HG03520 (cell line): ENCODE results near the gene POMGNT1.

Source experiments
- ATAC-seq: cut with Tn5 transposase; IDR thresholded peaks from one replicate; pipeline ENCODE4 v1.9.1; 2021; ENCODE audit warnings: mild to moderate bottlenecking, moderate library complexity; ENCODE audit not compliant: unreplicated experiment

POMGNT1 gene

GRCh38 chr1:46183926-46184557 is 14.2 kb downstream of the POMGNT1 start:
- no peak for ATAC-seq

DNA sequence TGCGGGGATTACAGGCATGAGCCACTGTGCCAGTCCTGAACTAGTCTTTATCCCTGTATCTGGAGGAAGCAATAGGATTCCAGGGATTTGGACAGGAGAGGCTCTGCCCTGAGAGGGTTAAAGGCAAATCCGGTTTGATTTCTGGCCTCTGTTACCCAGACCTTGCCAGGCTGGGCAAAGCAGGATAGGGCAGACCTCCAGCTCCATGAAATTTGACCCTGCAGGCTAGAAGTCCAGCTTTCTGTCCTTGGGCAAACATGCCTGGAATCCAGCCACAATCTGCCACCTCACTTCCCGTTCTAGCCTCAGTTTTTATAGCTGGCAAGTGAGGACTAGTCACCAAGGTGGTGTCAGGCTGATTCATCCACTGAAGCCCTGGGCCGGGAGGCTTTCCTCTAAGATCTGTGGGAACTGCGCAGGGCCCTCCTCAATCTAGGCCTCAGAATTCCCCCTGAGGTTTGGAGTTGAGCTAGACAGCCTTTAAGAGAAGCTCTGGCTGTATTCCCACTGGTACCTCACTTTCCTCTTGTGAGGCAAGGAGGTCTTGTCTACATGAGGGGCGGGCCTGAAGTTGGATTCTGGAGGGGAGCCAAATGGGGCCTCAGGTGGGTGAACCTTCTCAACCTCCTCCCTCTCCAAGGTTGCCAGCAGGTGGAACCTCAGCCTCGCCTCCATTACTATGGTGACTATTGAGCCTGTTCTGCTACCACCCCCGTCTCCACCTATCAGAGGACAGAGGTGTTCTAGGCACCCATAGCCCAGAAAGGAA is 15.0 kb downstream of the POMGNT1 start:
- ATAC-seq: no peak

DNA sequence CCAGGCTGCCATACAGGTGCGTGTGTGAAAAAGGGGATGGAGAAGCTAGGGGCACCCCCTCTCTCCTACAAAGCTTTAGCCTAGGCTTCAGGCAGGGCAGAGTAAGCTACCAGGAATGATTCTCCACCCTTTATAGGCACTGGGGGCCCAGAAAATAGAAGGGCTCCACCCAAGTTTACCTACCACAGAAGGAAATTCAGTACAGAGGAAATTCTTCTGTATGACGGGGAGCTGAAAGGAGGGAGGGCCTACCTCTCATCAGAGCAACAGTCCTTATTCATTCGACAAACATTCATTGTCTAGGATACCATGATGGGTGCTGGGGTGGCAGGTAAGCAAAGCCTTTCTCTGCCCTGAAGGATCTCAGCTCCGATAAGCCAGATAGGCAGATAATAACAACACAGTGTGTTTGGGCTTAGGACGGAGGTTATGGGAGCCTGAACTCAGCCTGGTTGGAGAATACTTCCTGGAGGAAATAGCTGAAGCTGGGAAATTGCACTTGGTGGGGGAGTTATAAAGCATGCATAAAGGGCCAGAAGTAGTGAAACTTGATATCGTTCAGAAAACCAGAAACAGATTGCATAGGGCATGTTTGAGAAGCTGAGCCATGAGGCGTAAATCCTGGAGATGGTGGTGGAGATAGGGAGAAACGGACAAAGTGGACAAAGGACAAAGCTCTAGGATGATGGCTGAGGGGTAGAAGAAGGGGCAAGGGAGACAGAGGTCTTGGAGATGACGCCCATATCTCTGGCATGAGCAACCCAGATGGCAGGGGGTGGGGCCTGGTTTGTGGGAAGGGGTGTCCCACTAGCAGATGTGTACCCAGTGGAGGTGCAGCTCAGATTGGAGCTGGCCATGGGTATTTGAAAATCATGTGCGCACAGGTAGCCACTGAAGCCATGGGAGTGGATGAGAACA is 16.6 kb downstream of the POMGNT1 start:
- no peak for ATAC-seq

DNA sequence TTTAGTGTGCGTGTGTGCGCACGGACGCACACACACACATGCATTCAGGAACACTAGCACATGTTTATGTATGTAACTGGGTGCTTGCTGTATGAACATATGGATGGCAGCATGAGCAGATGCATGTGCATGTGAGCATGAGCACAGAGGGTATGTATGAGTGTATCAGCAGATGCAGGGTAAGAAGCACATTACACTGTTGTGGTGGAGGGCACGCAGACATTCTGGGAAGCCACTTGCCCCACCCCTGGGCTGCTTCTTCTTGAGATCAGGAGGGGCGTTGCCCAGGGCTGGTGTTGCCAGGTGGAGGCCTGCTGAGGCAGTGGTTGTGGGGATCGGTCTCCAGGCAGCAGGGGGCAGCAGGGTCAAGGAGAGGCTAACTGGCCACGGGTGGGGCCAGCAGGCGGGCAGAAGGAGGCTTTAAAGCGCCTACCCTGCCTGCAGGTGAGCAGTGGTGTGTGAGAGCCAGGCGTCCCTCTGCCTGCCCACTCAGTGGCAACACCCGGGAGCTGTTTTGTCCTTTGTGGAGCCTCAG is 18.1 kb downstream of the POMGNT1 start:
- ATAC-seq: no peak

DNA sequence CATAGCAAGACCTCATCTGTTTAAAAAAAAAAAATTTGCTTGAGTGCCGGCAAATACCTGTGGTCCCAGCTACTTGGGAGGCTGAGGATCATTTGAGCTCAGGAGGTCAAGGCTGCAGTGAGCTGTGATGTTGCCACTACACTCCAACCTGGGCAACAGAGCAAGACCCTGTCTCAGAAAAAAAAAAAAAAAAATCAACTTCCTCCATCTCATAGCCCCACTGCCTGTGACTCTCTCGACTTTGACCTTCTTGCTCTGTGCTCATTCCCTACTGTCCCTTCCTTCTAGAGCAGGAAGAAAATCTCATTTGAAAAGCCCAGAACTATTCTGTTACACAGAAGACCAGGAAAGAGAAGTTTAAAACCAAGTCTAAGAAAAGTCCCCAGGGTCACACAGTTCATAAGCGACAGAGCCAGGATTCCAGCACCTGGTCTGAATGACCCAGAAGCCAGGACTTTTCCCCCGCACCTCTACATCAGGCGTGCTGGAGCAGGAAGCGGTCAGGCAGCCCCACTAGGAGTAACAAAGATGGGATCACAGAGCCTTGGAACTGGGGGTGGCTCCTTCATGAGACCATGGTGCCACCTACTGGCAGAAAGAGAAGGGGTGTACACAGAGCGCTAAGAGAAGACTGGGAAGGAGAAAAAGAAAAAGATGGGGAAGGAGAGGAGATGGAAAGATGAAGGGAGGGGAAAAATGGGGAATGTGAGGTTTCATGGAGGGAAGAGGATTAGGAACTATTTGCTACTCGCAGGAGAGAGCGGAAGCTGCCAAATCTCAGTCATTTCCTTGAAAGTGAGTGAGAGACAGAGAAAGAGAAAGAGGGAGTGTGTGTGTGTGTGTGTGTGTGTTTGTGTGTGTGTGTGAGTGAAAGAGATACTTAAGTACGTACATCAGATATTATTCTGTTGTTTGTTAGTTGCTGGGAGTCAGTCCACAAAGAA is 18.8 kb downstream of the POMGNT1 start:
- no peak for ATAC-seq

DNA sequence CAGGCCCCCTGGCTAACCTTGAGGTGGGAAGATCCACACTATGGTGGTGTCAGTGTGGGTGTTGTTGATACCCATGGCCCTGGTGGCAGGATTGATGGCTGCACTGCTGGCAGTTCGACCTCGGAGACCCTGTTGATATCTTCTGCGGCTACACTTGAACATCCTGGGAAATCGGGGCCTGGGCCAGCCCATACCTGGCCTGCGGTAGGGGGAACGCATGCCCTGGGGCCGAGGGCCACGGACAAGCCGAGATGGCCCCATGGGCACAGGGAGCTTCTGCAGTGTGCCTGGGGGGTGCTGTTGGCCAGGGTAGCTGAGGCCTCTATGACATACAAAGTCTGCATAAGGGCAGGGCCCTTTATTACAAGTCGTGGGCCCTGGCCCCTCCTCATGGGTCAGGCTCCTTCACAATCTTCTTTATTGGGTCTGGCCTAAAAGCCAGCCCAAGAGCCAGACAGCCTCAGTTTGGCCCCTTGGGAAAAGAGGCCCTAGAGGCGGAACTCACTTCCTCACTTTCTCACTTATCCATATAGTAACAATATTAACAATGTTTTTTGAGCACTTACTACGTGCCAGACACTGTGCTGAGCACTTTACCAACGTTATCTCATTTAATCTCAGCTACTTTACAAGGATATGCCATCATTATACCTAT is 21.9 kb downstream of the POMGNT1 start, which contains the start of gene P3R3URF:
TSS of gene P3R3URF (minus strand) at position 278 of the 655 bp plus-strand sequence. CDS start at position 261, 17 bp downstream.
- no peak for ATAC-seq

GRCh38 chr1:46175243-46175642 is 23.0 kb downstream of the POMGNT1 start:
- no peak for ATAC-seq

DNA sequence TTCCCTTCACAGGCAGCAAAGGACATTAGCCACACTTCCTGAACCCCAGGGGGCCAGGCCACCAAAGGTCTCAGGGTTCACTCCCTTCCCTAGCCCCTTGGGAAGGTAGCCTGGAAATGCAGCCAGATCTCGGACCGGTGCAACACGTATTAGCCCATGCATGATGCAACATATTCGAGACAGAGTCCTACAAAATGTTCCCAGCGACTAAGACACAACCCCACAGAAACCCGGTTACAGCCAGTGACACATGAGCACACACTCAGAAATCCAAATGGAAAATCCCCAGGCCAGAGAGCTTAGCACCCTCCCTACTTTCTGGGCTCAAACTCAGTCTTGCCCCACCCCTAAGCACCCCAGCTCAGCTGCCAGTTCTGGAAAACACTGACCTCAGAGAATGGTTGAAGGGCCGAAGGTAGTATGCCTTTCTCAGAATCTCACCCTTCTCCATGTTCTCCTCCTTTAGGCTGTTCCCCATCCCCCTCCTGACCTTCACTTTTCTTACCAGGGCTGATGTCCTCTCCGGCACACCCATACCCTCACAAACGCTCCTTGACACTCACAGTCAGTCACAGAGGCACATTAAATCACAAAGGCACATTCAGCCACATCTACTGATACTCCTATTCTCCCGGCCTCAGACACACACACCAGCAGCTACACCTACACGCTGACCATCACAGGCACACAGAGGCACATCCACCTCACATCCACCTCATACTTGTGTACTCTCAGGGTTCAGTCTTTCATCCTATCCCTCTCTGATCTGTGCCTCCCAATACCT is 23.6 kb downstream of the POMGNT1 start, which contains the start of gene TSPAN1:
TSS of gene TSPAN1 (plus strand) at position 640 of the 784 bp plus-strand sequence. CDS start 6,021 bp downstream, outside the sequence.
- no peak for ATAC-seq

DNA sequence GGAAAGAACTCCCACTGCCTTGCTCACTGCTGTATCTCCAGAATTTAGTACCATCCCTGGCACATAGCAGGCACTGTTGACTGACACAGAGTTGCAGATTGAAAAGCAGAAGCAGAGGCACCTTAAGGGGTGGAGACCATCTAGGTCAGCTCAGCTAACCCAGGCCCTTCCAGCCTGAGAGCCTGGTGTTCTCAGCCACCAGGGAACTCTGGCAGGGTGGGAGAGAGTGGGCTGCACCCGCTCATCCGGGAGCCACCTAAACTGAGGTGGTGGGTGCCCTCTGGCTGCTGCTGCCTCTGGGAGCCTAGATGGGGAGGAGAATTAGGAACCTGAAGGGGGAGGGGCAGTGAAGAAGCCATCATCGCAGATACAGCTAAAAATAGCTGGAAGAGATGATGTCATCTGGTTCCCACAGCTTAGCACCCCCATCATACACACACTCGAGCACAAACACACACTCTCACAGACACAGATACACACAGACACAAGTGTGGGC is 24.8 kb downstream of the POMGNT1 start:
- ATAC-seq: no peak

DNA sequence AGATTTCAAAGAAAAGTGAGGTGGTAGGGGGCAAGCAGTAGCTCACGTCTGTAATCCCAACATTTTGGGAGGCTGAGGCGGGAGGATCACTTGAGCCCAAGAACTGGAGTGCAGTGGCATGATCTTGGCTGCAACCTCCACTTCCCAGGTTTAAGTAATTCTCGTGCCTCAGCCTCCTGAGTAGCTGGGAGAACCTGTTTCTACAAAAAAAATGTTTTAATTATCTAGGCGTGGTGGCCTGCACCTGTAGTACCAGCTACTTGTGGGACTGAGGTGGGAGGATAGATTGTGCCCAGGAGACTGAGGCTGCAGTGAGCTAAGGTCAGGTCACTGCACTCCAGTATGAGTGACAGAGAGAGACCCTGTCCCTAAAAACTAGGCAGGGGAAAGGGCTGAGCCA is 25.9 kb downstream of the POMGNT1 start:
- ATAC-seq: no peak

- ATAC-seq: no peak
Observed at GRCh38 chr1:46171871-46172270, 26.4 kb downstream of the POMGNT1 start.

DNA sequence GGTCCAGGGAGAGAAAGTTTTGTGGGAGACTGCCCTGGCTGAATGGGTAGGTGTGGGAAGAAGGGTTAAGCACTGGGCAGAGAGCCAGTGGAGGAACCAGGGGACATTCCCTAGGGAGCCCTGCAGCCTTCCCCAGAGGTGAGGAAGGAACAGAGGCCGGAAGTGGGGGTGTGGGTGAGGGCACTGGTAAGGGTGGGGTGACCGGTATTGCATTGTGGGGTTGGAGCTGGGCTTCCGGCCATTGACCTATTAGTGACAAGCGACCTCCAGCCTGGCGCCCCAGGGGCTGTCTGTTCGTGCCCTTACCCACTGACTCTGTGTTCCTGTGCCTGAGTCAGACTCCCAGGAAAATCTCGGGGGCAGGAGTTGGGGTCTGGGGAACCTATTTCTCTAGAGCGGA is 26.9 kb downstream of the POMGNT1 start:
- no peak for ATAC-seq

GRCh38 chr1:46169811-46170454 is 28.3 kb downstream of the POMGNT1 start:
- no peak for ATAC-seq

DNA sequence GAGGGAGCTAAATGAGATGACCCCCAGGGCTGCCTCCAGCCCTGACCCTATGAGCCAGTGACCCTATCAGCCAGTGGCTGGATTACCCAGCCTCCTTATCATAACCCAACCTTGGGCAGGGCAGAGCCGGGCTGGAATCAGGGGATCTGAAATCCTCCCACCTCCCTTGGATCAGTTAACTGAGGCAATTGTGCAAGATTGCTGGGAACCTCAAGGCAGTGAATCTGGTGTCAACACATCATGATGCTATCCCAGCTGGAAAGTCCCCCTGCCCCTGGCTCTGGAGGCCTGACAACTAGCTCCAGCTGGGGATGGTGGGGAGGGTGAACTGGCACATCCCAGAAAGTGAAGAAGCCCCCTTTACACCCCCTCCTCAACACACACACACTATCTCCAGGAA is 29.8 kb downstream of the POMGNT1 start:
- no peak for ATAC-seq

- no peak for ATAC-seq
Observed at GRCh38 chr1:46166521-46167462, 31.4 kb downstream of the POMGNT1 start.

DNA sequence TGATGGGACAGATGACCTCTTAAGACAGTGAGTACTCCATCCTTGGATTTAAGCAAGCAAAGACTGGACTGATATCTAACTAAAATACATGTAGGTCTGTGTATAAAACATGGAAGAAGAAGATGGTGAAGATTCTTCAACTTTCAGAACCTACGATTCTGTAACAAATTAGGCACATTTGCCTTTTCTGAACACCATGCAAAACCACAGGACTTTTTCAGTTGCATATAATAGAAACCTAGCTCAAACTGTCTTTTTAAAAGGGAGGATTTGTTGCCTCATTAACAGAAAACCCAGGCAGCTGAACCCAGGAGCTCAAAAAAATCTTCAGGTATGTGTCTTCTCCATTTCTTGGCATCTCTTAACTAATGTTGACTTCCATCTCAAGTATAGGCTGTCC is 38.0 kb downstream of the POMGNT1 start:
- ATAC-seq: no peak

DNA sequence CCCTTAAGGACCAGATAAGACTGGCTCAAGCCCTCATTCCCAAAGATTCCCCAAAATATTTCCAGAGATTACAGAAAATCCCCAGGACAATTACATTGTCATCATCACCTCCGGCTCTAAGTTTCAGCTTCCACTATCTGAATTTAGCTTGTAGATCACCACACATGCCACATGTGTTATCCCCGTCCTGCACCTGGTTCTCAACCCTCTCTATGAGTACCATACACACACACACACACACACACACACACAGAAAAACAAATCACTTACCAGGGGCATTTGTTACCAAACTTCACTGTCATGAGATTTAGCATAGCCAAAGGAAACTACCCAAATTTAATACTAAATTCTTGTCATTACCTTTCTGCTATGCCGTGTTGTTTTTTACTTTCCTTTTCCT is 38.7 kb downstream of the POMGNT1 start:
- no peak for ATAC-seq
